Natural killer cell (primary cell): ENCODE results near the gene ZNF480. TPM values are rescaled to one million over a fixed set of nuclear protein-coding genes. Genes with fewer than 3 reads are reported as not detected.
"Not testable (repeated sequence)": the region's sequence is repeated elsewhere in the genome, so short reads cannot be mapped to it uniquely, and the experiment has no call there.

Source experiments
- ATAC-seq, 3 donors: fragments of 150-1000 bp in 2 of 3; fragments of 200-7000 bp in 1 of 3; cut with Tn5 transposase; 1 replicate in 1 of 3; 2 replicates in 2 of 3; pipeline ENCODE4 v1.10.0; 2021; ENCODE audit warnings: mild to moderate bottlenecking in 2 of 3, moderate library complexity in 2 of 3
- DNase-seq, 2 donors: peaks; one replicate each; pipeline versions ENCODE4 v3.0.0 to v3.0.0-alpha.2; 2013 to 2021; ENCODE audit warnings: mixed read lengths in 1 of 2
- H3K27ac ChIP-seq: one replicate; pipeline ENCODE4 v1.5.1; 2013; ENCODE audit warnings: mild to moderate bottlenecking, low read length
- H3K27me3 ChIP-seq: one replicate; pipeline ENCODE4 v1.6.1; 2013; ENCODE audit warnings: low read length; ENCODE audit not compliant: control insufficient read depth, insufficient read depth
- H3K36me3 ChIP-seq: one replicate; pipeline ENCODE4 v1.6.1; 2013; ENCODE audit warnings: low read length; ENCODE audit not compliant: control insufficient read depth, insufficient read depth
- H3K4me1 ChIP-seq: one replicate; pipeline ENCODE4 v1.6.1; 2013; ENCODE audit warnings: low read length; ENCODE audit not compliant: control insufficient read depth, insufficient read depth
- H3K4me3 ChIP-seq: one replicate; pipeline ENCODE4 v1.5.1; 2013; ENCODE audit warnings: low read length
- H3K9me3 ChIP-seq: one replicate; pipeline ENCODE4 v1.6.1; 2013; ENCODE audit warnings: low read length; ENCODE audit not compliant: control insufficient read depth, insufficient read depth
- H3K27ac Mint-ChIP-seq, 2 donors: one replicate each; pipeline ENCODE4 v1.8.0; 2022; ENCODE audit warnings: mild to moderate bottlenecking in 2 of 2, mixed read lengths in 2 of 2, moderate library complexity in 1 of 2
- H3K27me3 Mint-ChIP-seq, 2 donors: one replicate each; pipeline ENCODE4 v1.8.0; 2022; ENCODE audit warnings: low read depth in 2 of 2, mixed read lengths in 2 of 2
- H3K36me3 Mint-ChIP-seq: one replicate; pipeline ENCODE4 v1.8.0; 2022; ENCODE audit warnings: mixed read lengths
- H3K4me1 Mint-ChIP-seq, 2 donors: one replicate each; pipeline ENCODE4 v1.8.0; 2022; ENCODE audit warnings: mixed read lengths in 2 of 2
- H3K4me3 Mint-ChIP-seq: one replicate; pipeline ENCODE4 v1.8.0; 2022; ENCODE audit warnings: mild to moderate bottlenecking, moderate library complexity, mixed read lengths
- H3K9me3 Mint-ChIP-seq, 2 donors: one replicate each; pipeline ENCODE4 v1.8.0; 2022; ENCODE audit warnings: mixed read lengths in 2 of 2
- WGBS: methylation state at CpG from one replicate; pipeline ENCODE4 v1.1.7; 2013; ENCODE audit warnings: missing lambda C conversion rate; ENCODE audit not compliant: insufficient coverage; 5-methylcytosine and 5-hydroxymethylcytosine counted together
- intact Hi-C: fragments of 100-400 bp; cut with micrococcal nuclease; formaldehyde crosslinking; loops from one replicate; pipeline ENCODE4 v1.14.2; 2022
- total RNA-seq, 4 donors: library from RNA; stranded (reverse); fragments of 120-200 nt in 1 of 4; gene quantifications; one replicate each; pipeline versions ENCODE4 v1.2.3 to v1.2.4, GENCODE V29; 2013 to 2022
- TF ChIP-seq, protein P1 (sequence below): fragments of 200-600 bp; IDR thresholded peaks from one replicate; pipeline ENCODE4 v1.8.0; 2022; ENCODE audit warnings: antibody characterized with exemption

The ZNF480 gene
- 1 to 10 TPM; 6.4 to 9.4 (median 7.6) TPM for total RNA-seq
- total RNA-seq (2013): 17.2 TPM

DNA sequence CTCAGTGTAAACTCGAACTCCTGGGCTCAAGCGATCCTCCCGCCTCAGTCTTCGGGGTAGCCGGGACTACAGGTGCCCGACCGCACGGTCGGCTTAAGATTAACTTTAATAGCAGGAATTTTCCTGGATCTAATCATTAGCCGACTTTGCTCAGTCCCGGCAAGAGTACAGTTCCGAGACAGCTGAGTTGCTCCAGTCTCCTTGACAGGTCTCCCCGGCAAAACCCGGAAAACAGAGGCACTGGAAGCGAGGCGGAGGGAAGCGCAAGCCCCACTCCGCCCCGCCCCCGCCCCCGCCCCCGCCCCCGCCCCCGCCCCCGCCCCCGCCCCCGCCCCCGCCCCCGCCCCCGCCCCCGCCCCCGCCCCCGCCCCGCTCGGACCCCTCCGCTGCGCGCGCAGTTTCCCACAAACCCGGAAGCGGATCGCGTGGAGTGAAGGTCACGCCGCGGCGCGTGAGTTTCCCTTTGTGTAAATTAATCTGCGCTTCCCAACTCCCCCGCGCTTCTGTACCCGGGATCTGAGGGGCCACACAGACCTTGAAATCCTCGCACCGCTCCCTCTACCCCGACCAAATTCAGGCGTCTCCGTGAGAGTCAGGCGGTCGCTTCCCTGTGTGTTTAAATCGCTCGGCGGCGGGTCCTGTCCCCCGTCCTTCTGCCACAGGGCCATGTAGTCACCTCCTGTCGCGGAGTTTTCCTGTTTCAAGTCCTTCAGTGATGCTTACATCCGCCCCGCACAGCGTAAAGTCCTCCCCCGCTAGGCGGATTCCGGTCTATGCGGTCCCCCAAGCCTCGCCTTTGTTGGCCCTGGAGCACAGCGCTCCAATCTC is at the start of gene ZNF480:
ZNF480 (plus strand) TSS at position 397 of the 828 bp plus-strand sequence. CDS start 3,244 bp downstream, outside the sequence.
- peak within 1 kb of the TSS; percentile 94 for H3K4me3 ChIP-seq
- no peaks in the 10 kb centered on the region for H3K27me3 Mint-ChIP-seq

DNA sequence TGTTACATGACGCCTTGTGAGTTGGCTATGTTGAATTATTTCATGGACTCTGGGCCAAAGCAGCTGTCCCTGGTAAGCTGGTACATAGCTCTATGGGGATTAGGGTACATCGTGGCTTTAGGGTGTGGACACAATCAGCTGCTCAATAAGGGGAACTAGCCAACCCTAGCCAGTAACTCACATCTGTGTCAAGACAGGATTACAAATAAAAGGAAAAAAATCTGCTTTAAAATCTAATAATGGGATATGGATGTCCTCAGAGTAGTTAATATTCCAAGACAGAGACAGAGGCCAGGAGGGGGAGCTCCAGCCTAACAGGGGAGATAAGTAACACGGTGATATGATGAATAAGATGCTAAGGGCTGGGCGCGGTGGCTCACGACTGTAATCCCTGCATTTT is 48.7 kb upstream of the ZNF480 start:
- no peaks in the 10 kb centered on the region for H3K9me3 Mint-ChIP-seq
- H3K9me3 ChIP-seq: no peaks in the 10 kb centered on the region
- no peak overlapping the region for H3K4me3 ChIP-seq
- H3K36me3 ChIP-seq: no peaks in the 10 kb centered on the region
- 29% methylated on average over 6 of the region's 6 CpGs for WGBS
- no peak overlapping the region for H3K4me3 Mint-ChIP-seq
- peak; percentile 34 to 77 for DNase-seq
- H3K4me1 ChIP-seq: no peaks in the 10 kb centered on the region
- TF ChIP-seq, protein P1, sequence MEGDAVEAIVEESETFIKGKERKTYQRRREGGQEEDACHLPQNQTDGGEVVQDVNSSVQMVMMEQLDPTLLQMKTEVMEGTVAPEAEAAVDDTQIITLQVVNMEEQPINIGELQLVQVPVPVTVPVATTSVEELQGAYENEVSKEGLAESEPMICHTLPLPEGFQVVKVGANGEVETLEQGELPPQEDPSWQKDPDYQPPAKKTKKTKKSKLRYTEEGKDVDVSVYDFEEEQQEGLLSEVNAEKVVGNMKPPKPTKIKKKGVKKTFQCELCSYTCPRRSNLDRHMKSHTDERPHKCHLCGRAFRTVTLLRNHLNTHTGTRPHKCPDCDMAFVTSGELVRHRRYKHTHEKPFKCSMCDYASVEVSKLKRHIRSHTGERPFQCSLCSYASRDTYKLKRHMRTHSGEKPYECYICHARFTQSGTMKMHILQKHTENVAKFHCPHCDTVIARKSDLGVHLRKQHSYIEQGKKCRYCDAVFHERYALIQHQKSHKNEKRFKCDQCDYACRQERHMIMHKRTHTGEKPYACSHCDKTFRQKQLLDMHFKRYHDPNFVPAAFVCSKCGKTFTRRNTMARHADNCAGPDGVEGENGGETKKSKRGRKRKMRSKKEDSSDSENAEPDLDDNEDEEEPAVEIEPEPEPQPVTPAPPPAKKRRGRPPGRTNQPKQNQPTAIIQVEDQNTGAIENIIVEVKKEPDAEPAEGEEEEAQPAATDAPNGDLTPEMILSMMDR: peak; percentile 46
- no peaks in the 10 kb centered on the region for H3K27me3 Mint-ChIP-seq
- H3K27ac ChIP-seq: no peak overlapping the region
- ATAC-seq: peak; percentile 55 to 84 (median 81)
- no peak overlapping the region for H3K27ac Mint-ChIP-seq
- H3K4me1 Mint-ChIP-seq: no peaks in the 10 kb centered on the region
- no peaks in the 10 kb centered on the region for H3K36me3 Mint-ChIP-seq
- intact Hi-C loops: loop anchor here (5.0 kb wide), 1 partner anchor 499 kb away; no protein-coding TSS in a partner anchor
- no peaks in the 10 kb centered on the region for H3K27me3 ChIP-seq

More for the DNA sequence above, at the start of gene ZNF480:
- Mint-ChIP-seq H3K36me3 (peaks cover 18% of the 10 kb centered on the region), H3K9me3 (peaks cover 0 to 3% of the 10 kb centered on the region in 2 donors), H3K4me1 (peaks cover 18 to 27% of the 10 kb centered on the region in 2 donors), H3K27ac (peak within 1 kb of the TSS; percentile 84 to 94), H3K4me3 (peak within 1 kb of the TSS; percentile 99)
- TF ChIP-seq, protein P1: no peak
- DNase-seq: peak; percentile 87 to 95
- intact Hi-C loops: loop anchor here (2.0 kb wide), 2 partner anchors 26 to 40 kb away; partner anchors contain the start of gene ZNF610
- Histone ChIP-seq H3K9me3 (peaks cover 15% of the 10 kb centered on the region), H3K27me3 (no peaks in the 10 kb centered on the region), H3K4me1 (peaks cover 14% of the 10 kb centered on the region), H3K27ac (peak within 1 kb of the TSS; percentile 94), H3K36me3 (peaks cover 23% of the 10 kb centered on the region)
- peak; percentile 87 to 89 (median 87) for ATAC-seq
- WGBS: under 1% methylated on average over 71 of the region's 75 CpGs

DNA sequence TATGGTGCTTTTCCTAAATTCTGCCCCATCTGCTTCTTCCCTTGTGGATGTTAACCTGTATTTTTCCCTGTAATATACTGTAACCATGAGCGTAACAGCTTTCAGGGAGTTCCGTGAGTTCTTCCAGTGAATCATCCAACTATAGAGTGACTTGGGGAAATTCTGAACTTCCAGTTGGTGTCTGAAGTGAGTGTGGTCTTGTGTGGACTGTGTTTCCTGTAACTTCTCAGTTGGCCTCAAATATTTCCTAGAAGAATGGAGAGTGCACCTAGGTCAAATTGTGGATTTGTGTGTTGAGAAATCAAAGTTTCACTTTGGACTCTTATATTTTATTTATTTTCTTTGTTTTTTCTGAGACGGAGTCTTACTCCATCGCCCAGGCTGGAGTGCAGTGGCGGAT is 38.5 kb upstream of the ZNF480 start:
- H3K27me3 ChIP-seq: no peaks in the 10 kb centered on the region
- H3K4me1 Mint-ChIP-seq: no peaks in the 10 kb centered on the region
- no peak overlapping the region for H3K27ac Mint-ChIP-seq
- 95% methylated on average over 5 of the region's 5 CpGs for WGBS
- no peaks in the 10 kb centered on the region for H3K36me3 Mint-ChIP-seq
- H3K27ac ChIP-seq: no peak overlapping the region
- TF ChIP-seq, protein P1: no peak
- no peak overlapping the region for H3K4me3 ChIP-seq
- no peaks in the 10 kb centered on the region for H3K9me3 Mint-ChIP-seq
- ATAC-seq (no peak), DNase-seq (no peak)
- no peaks in the 10 kb centered on the region for H3K36me3 ChIP-seq
- no peaks in the 10 kb centered on the region for H3K9me3 ChIP-seq
- intact Hi-C loops: no loop called here
- H3K4me3 Mint-ChIP-seq: no peak overlapping the region
- H3K4me1 ChIP-seq: no peaks in the 10 kb centered on the region
- H3K27me3 Mint-ChIP-seq: peaks cover 14 to 23% of the 10 kb centered on the region in 2 donors

DNA sequence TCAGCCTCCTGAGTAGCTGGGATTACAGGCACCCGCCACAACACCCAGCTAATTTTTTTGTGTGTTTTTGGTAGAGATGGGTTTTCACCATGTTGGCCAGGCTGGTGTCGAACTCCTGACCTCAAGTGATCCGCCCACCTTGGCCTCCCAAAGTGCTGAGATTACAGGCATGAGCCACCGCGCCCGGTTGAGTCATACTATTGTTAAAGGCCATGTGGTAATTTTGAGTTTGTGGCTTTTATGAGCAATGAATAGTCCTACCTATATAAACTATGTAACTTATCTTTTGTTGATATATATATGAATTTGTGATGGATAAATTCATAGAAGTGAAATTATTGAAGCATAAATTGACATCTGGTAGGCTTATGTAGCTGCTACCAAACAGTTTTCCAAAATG is 31.4 kb upstream of the ZNF480 start:
- H3K27ac ChIP-seq, ATAC-seq, H3K4me1 Mint-ChIP-seq, H3K36me3 ChIP-seq, H3K36me3 Mint-ChIP-seq, H3K27ac Mint-ChIP-seq, H3K4me3 ChIP-seq, intact Hi-C loops, DNase-seq, H3K27me3 ChIP-seq, H3K9me3 Mint-ChIP-seq, H3K9me3 ChIP-seq, H3K4me3 Mint-ChIP-seq, H3K4me1 ChIP-seq: not testable (repeated sequence)
- 72% methylated on average over 2 of the region's 6 CpGs for WGBS
- H3K27me3 Mint-ChIP-seq: peaks cover 9 to 16% of the 10 kb centered on the region in 2 donors
